Small intestine (tissue), 7 donors: ENCODE results near the gene MYO15A. TPM values are rescaled to one million over a fixed set of nuclear protein-coding genes. Genes with fewer than 3 reads are reported as not detected.

Experiments used
- DNase-seq, 2 donors: peaks; one replicate each; pipeline versions ENCODE4 v3.0.0 to v3.0.0-alpha.2; 2013
- FAIRE-seq: peaks from 2 replicates; lab custom pipeline; 2012; peaks lifted over from hg19 to GRCh38; lab: Jason Lieb, UNC
- H3K27ac ChIP-seq, 3 donors: one replicate each; pipeline ENCODE4 v1.5.1; 2013; ENCODE audit warnings: low read length in 2 of 3, mild to moderate bottlenecking in 2 of 3, control low read depth in 1 of 3, inconsistent platforms in 1 of 3, low read depth in 1 of 3, moderate library complexity in 1 of 3
- H3K27me3 ChIP-seq, 3 donors: one replicate each; pipeline ENCODE4 v1.6.1; 2013; ENCODE audit warnings: low read length in 3 of 3, inconsistent platforms in 1 of 3; ENCODE audit not compliant: control insufficient read depth in 3 of 3, insufficient read depth in 3 of 3
- H3K36me3 ChIP-seq, 3 donors: one replicate each; pipeline ENCODE4 v1.6.1; 2013; ENCODE audit warnings: low read length in 3 of 3, inconsistent platforms in 1 of 3, low read depth in 1 of 3, mild to moderate bottlenecking in 1 of 3, moderate library complexity in 1 of 3; ENCODE audit not compliant: control insufficient read depth in 3 of 3, insufficient read depth in 2 of 3
- H3K4me1 ChIP-seq, 3 donors: one replicate each; pipeline ENCODE4 v1.6.1; 2013; ENCODE audit warnings: low read length in 2 of 3, inconsistent platforms in 1 of 3, low read depth in 1 of 3, mild to moderate bottlenecking in 1 of 3, moderate library complexity in 1 of 3; ENCODE audit not compliant: control insufficient read depth in 3 of 3, insufficient read depth in 2 of 3
- H3K4me3 ChIP-seq, 3 donors: one replicate each; pipeline ENCODE4 v1.5.1; 2013; ENCODE audit warnings: low read length in 3 of 3, control low read depth in 1 of 3, inconsistent platforms in 1 of 3, low read depth in 1 of 3, mild to moderate bottlenecking in 1 of 3, moderate library complexity in 1 of 3
- H3K9me3 ChIP-seq, 2 donors: one replicate each; pipeline ENCODE4 v1.6.1; 2013; ENCODE audit warnings: low read depth in 1 of 2, low read length in 1 of 2; ENCODE audit not compliant: control insufficient read depth in 2 of 2, insufficient read depth in 1 of 2
- WGBS, 3 donors: extraction: QIAGEN DNeasy Blood & Tissue Kit; methylation state at CpG; one replicate each; pipeline ENCODE4 v1.1.7; 2013; 5-methylcytosine and 5-hydroxymethylcytosine counted together
- polyA plus RNA-seq, 4 donors: library from polyadenylated mRNA; stranded (reverse) in 3 of 4; unstranded in 1 of 4; fragments of 200-250 nt in 3 of 4; fragments of 120-200 nt in 1 of 4; gene quantifications; one replicate each; pipeline versions ENCODE4 v1.2.1 to v1.2.3, GENCODE V29; 2013
- donor health status: healthy with polysubstance abuse.
- donor health status: control.
- donor health status: control.
- donor health status: Bipolar disorder and iron deficiency.
- donor health status: healthy.

MYO15A gene
- polyA plus RNA-seq, 4 donors, result 0.22 to 2.7 (median 1.6) TPM

DNA sequence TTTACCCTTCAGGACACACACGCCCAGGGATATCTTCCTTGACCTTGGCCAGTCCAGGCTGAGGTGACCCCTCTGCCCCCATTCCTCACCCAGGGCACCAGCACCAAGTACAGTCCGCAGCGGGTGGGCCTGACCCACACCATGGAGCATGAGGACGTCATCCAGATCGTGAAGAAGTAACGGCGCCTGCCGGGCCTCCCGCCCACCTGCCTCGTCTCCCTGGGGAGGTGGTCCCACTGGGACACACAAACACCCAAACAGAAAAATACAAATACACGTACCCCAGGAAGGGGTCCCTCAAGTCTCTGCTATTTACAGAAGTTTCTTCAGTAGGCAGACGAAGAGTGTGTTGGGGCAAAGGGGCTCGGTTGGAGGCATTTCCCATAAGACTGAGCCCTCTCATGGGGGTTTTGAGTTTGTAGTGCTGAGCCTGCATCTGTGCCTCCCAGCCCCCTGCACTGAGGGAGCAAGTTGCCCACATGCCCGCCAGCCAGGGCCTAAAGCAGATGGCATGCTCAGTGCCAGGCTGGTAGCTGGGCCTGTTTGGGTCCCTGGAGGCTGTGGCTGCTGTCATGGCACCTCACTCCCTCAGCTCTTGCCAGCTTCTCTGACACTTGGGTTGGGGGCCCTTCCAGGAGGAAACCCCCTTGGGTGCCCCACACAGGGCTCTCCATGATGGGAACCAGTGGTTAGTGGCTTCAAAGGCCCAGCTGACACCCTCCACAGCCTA, 1.3 kb upstream of the MYO15A start:
- DNase-seq (no peak), FAIRE-seq (no peak)
- WGBS, 3 donors, result 88 to 94% (median 89%) methylated on average over 14 of the region's 14 CpGs
- Histone ChIP-seq H3K27me3 (no peaks in the 10 kb centered on the region), H3K36me3 (peaks cover 2 to 56% (median 3%) of the 10 kb centered on the region in 3 donors), H3K4me1 (no peaks in the 10 kb centered on the region), H3K4me3 (no peak overlapping the region), H3K9me3 (no peaks in the 10 kb centered on the region), H3K27ac (no peak overlapping the region)

- FAIRE-seq (no peak), DNase-seq (no peak)
- WGBS, 3 donors, result 86 to 89% (median 89%) methylated on average over 6 of the region's 6 CpGs
- H3K27ac ChIP-seq, result no peak overlapping the region
- H3K4me3 ChIP-seq, result no peak overlapping the region
- H3K9me3 ChIP-seq, result no peaks in the 10 kb centered on the region
- H3K4me1 ChIP-seq, result no peaks in the 10 kb centered on the region
- H3K27me3 ChIP-seq, result no peaks in the 10 kb centered on the region
- peaks cover 2 to 52% (median 3%) of the 10 kb centered on the region in 3 donors for H3K36me3 ChIP-seq
Measured at GRCh38 chr17:18107971-18108370, 585 bp upstream of the MYO15A start.

- H3K4me1 ChIP-seq, result no peaks in the 10 kb centered on the region
- WGBS, 3 donors, result 77 to 82% (median 78%) methylated on average over 10 of the region's 10 CpGs
- no peaks in the 10 kb centered on the region for H3K27me3 ChIP-seq
- no peaks in the 10 kb centered on the region for H3K9me3 ChIP-seq
- DNase-seq, result no peak
- FAIRE-seq, result no peak
- H3K27ac ChIP-seq, result no peak overlapping the region
- H3K4me3 ChIP-seq, result no peak overlapping the region
- peaks cover 0 to 32% (median 2%) of the 10 kb centered on the region in 3 donors for H3K36me3 ChIP-seq
Measured at GRCh38 chr17:18109935-18110485, 1.5 kb downstream of the MYO15A start.

GRCh38 chr17:18110636-18111145, 2.1 kb downstream of the MYO15A start:
- DNase-seq (no peak), FAIRE-seq (no peak)
- WGBS, 3 donors, result 41 to 72% (median 64%) methylated on average over 4 of the region's 4 CpGs
- no peaks in the 10 kb centered on the region for H3K9me3 ChIP-seq
- peaks cover 0 to 25% (median 2%) of the 10 kb centered on the region in 3 donors for H3K36me3 ChIP-seq
- H3K4me1 ChIP-seq, result no peaks in the 10 kb centered on the region
- no peak overlapping the region for H3K27ac ChIP-seq
- no peak overlapping the region for H3K4me3 ChIP-seq
- no peaks in the 10 kb centered on the region for H3K27me3 ChIP-seq

DNA sequence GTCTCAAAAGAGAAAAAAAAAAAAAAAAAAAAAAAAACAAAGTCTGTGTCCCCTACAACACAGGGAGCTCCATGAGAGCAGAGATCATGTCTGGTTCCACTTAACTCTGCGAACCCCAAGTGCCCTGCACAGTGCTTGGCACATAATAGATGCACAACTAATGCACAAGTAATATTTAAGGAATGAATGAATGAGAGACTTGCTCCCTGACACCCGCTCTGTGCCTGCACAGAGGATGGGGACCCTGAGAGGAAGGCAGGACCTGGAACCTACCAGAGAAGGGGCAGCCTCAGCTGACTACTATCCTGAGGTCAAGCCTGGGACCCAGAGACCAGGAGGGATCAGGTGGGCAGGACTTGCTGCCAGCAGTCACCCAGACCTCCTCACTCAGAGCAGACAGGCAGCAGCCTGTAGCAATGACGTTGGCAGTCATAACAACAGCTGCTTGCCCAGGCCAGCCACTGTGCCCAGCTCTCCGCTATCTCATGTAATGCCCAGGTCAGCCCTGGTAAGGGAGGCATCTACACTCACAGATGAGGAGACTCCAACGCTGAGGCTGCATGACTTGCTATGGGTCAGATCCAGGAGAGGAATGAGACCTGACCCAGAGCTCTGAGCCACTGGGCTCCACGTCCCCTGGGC, 2.9 kb downstream of the MYO15A start:
- H3K4me3 ChIP-seq, result no peak overlapping the region
- FAIRE-seq, result no peak

DNA sequence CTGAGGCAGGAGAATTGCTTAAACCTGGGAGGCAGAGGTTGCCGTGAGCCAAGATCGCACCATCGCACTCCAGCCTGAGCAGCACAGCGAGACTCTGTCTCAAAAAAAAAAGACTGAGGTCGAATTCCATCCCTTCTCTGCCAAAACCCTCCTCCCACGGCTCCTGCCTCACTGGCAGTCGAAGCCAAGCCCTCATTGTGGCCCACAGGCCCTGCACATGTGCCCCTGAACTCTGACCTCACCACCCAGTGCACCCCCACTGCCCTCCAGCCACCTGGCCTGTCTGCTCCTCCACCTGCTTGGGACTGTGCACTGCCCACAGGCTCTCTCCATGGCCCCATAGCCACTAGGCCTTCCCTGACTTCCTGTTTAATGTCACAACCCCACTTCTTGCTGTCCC, 7.0 kb downstream of the MYO15A start:
- no peaks in the 10 kb centered on the region for H3K27me3 ChIP-seq
- H3K36me3 ChIP-seq, result no peaks in the 10 kb centered on the region
- FAIRE-seq (no peak), DNase-seq (peak in 1 of 2 donors; percentile 13)
- no peak overlapping the region for H3K4me3 ChIP-seq
- H3K9me3 ChIP-seq, result peaks cover 0 to 17% of the 10 kb centered on the region in 2 donors
- WGBS, 3 donors, result 18 to 70% (median 49%) methylated on average over 4 to 7 of the region's 7 CpGs
- no peak overlapping the region for H3K27ac ChIP-seq
- H3K4me1 ChIP-seq, result no peaks in the 10 kb centered on the region

More for the DNA sequence above, 2.9 kb downstream of the MYO15A start:
- DNase-seq, result no peak
- no peaks in the 10 kb centered on the region for H3K27me3 ChIP-seq
- H3K36me3 ChIP-seq, result peaks cover 0 to 18% (median 2%) of the 10 kb centered on the region in 3 donors
- H3K27ac ChIP-seq, result no peak overlapping the region
- 73 to 79% (median 77%) methylated on average over 6 of the region's 6 CpGs for WGBS, 3 donors
- H3K9me3 ChIP-seq, result no peaks in the 10 kb centered on the region
- no peaks in the 10 kb centered on the region for H3K4me1 ChIP-seq

GRCh38 chr17:18116078-18116477, 7.5 kb downstream of the MYO15A start:
- H3K27me3 ChIP-seq, result no peaks in the 10 kb centered on the region
- H3K9me3 ChIP-seq, result peaks cover 0 to 17% of the 10 kb centered on the region in 2 donors
- FAIRE-seq (no peak), DNase-seq (no peak)
- no peak overlapping the region for H3K27ac ChIP-seq
- H3K36me3 ChIP-seq, result no peaks in the 10 kb centered on the region
- WGBS, 3 donors, result 86 to 93% (median 87%) methylated on average over 5 of the region's 5 CpGs
- H3K4me3 ChIP-seq, result no peak overlapping the region
- no peaks in the 10 kb centered on the region for H3K4me1 ChIP-seq

GRCh38 chr17:18117533-18117932, 9.0 kb downstream of the MYO15A start:
- no peaks in the 10 kb centered on the region for H3K27me3 ChIP-seq
- WGBS, 3 donors, result 100% methylated on average over 1 of the region's 1 CpG
- H3K4me3 ChIP-seq, result no peak overlapping the region
- H3K4me1 ChIP-seq, result no peaks in the 10 kb centered on the region
- H3K9me3 ChIP-seq, result peaks cover 0 to 17% of the 10 kb centered on the region in 2 donors
- H3K36me3 ChIP-seq, result no peaks in the 10 kb centered on the region
- no peak overlapping the region for H3K27ac ChIP-seq
- no peak for DNase-seq
- FAIRE-seq, result no peak
